Neural progenitor cell (in vitro differentiated cells): ENCODE measurements around the gene HAT1. TPM values are rescaled to one million over a fixed set of nuclear protein-coding genes. Genes with fewer than 3 reads are reported as not detected.
A peak's percentile ranks its signal among the peaks of the same experiment; 100 is the strongest.

Experiments used
- DNase-seq: peaks from one replicate; pipeline ENCODE4 v3.0.0-alpha.2; 2016; ENCODE audit warnings: low spot score
- H2AFZ ChIP-seq: fragments of 200-600 bp; sonication (generic); replicated peaks from 2 replicates; pipeline ENCODE4 v1.6.1; 2016; ENCODE audit warnings: antibody characterized with exemption
- H3F3A ChIP-seq: fragments of 200-600 bp; sonication (generic); 2 replicates; pipeline ENCODE4 v1.6.1; 2016; ENCODE audit warnings: antibody characterized with exemption, low read depth
- H3K27ac ChIP-seq: fragments of 200-600 bp; sonication (generic); 2 replicates; pipeline ENCODE4 v1.5.1; 2016; ENCODE audit warnings: mild to moderate bottlenecking
- H3K27me3 ChIP-seq: fragments of 200-600 bp; sonication (generic); 2 replicates; pipeline ENCODE4 v1.6.1; 2016; ENCODE audit warnings: mild to moderate bottlenecking, moderate library complexity
- H3K36me3 ChIP-seq: fragments of 200-600 bp; sonication (generic); 2 replicates; pipeline ENCODE4 v1.5.1; 2016
- H3K4me1 ChIP-seq: fragments of 200-600 bp; sonication (generic); 2 replicates; pipeline ENCODE4 v1.6.1; 2016; ENCODE audit warnings: mixed run types
- H3K4me2 ChIP-seq: fragments of 200-600 bp; sonication (generic); 2 replicates; pipeline ENCODE4 v1.6.1; 2016
- H3K4me3 ChIP-seq: fragments of 200-600 bp; sonication (generic); 2 replicates; pipeline ENCODE4 v1.5.1; 2016
- H3K79me2 ChIP-seq: fragments of 200-600 bp; sonication (generic); 2 replicates; pipeline ENCODE4 v1.6.1; 2016; ENCODE audit warnings: low read depth
- H3K9ac ChIP-seq: fragments of 200-600 bp; sonication (generic); 2 replicates; pipeline ENCODE4 v1.6.1; 2016
- H3K9me3 ChIP-seq: fragments of 200-600 bp; sonication (generic); 2 replicates; pipeline ENCODE4 v1.5.1; 2016; ENCODE audit warnings: low read depth
- H4K20me1 ChIP-seq: fragments of 200-600 bp; sonication (generic); 2 replicates; pipeline ENCODE4 v1.6.1; 2016; ENCODE audit warnings: low read depth
- H3K27ac Mint-ChIP-seq: 3 replicates; pipeline ENCODE4 v1.8.0; 2021; ENCODE audit warnings: mixed read lengths
- H3K27me3 Mint-ChIP-seq: 2 replicates; pipeline ENCODE4 v1.8.0; 2022; ENCODE audit warnings: low read depth, mild to moderate bottlenecking, inconsistent platforms, moderate library complexity, mixed read lengths; ENCODE audit not compliant: insufficient read depth
- H3K36me3 Mint-ChIP-seq: 3 replicates; pipeline ENCODE4 v1.8.0; 2021; ENCODE audit warnings: mixed read lengths
- H3K4me1 Mint-ChIP-seq: 3 replicates; pipeline ENCODE4 v1.8.0; 2021; ENCODE audit warnings: mixed read lengths
- H3K4me3 Mint-ChIP-seq: 3 replicates; pipeline ENCODE4 v1.8.0; 2021; ENCODE audit warnings: mild to moderate bottlenecking, moderate library complexity, mixed read lengths
- H3K9me3 Mint-ChIP-seq: 3 replicates; pipeline ENCODE4 v1.8.0; 2020; ENCODE audit warnings: mixed read lengths
- CTCF ChIP-seq: fragments of 200-600 bp; sonication (generic); IDR thresholded peaks from 2 replicates; pipeline ENCODE4 v1.5.1; 2017; ENCODE audit warnings: antibody characterized with exemption, mild to moderate bottlenecking
- EZH2 ChIP-seq: fragments of 200-600 bp; sonication (generic); IDR thresholded peaks from 2 replicates; pipeline ENCODE4 v1.6.1; 2017; ENCODE audit warnings: antibody characterized with exemption, mild to moderate bottlenecking, moderate library complexity
- EZH2phosphoT487 ChIP-seq: fragments of 200-600 bp; sonication (generic); IDR thresholded peaks from 2 replicates; pipeline ENCODE4 v1.6.1; 2017; ENCODE audit warnings: antibody characterized with exemption
- total RNA-seq: library from RNA; depleted of rRNA; stranded (reverse); fragments of >200 nt; gene quantifications from 2 replicates; pipeline ENCODE4 v1.2.3, GENCODE V29; 2015; ENCODE audit warnings: low replicate concordance

Gene HAT1
- total RNA-seq, 1 donor from 2014 or later: 109 TPM

- Mint-ChIP-seq H3K4me1 (peaks cover 14% of the 10 kb centered on the region), H3K9me3 (no peaks in the 10 kb centered on the region), H3K27me3 (no peaks in the 10 kb centered on the region), H3K27ac (peak overlapping the region; percentile 7), H3K4me3 (peak overlapping the region; percentile 12), H3K36me3 (no peaks in the 10 kb centered on the region)
- Histone ChIP-seq H3K9me3 (no peaks in the 10 kb centered on the region), H3K4me1 (peaks cover 18% of the 10 kb centered on the region), H3K79me2 (no peaks in the 10 kb centered on the region), H3K4me2 (peak overlapping the region; percentile 17), H3K9ac (no peak overlapping the region), H2AFZ (no peak overlapping the region), H3K27me3 (no peaks in the 10 kb centered on the region), H3F3A (peaks cover 11% of the 10 kb centered on the region), H4K20me1 (no peaks in the 10 kb centered on the region), H3K27ac (no peak overlapping the region), H3K4me3 (no peak overlapping the region), H3K36me3 (no peaks in the 10 kb centered on the region)
- DNase-seq: no peak
- no peak for TF ChIP-seq EZH2
- no peak for TF ChIP-seq EZH2phosphoT487
- no peak for TF ChIP-seq CTCF
These were observed 99.0 kb downstream of the HAT1 start for GRCh38 chr2:172021074-172021931.

DNA sequence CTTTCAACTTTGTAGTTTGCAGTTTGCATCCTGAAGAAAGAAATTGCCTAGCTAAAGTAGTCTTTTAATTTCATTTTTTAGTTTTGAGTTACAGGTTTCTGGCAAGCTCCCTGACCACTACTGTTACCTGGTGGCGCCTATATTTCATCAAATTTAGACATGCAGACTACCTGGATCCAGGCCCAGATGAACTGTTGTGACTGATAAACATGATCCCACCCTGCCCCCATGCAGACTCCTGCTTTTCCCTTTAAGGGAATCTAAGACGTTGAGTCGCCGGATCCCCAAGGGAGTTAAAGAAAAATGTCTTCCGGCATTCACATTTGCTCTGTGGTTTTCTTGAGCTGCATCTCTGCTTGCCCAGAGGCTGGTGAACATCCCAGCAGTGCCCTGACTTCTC, 99.7 kb downstream of the HAT1 start:
- Histone ChIP-seq H3K4me2 (peak overlapping the region; percentile 17), H2AFZ (no peak overlapping the region)
- peak overlapping the region; percentile 61 for H3K4me3 Mint-ChIP-seq

GRCh38 chr2:172031536-172031935, 109.3 kb downstream of the HAT1 start:
- Histone ChIP-seq H4K20me1 (no peaks in the 10 kb centered on the region), H3K4me1 (peaks cover 27% of the 10 kb centered on the region), H3K4me3 (no peak overlapping the region), H3K27ac (no peak overlapping the region), H3K27me3 (no peaks in the 10 kb centered on the region), H2AFZ (peak overlapping the region; percentile 84), H3K9me3 (no peaks in the 10 kb centered on the region), H3F3A (peaks cover 25% of the 10 kb centered on the region), H3K4me2 (peak overlapping the region; percentile 37), H3K36me3 (no peaks in the 10 kb centered on the region), H3K9ac (no peak overlapping the region), H3K79me2 (no peaks in the 10 kb centered on the region)
- Mint-ChIP-seq H3K27me3 (no peaks in the 10 kb centered on the region), H3K9me3 (no peaks in the 10 kb centered on the region), H3K4me1 (peaks cover 12% of the 10 kb centered on the region), H3K27ac (no peak overlapping the region), H3K36me3 (no peaks in the 10 kb centered on the region), H3K4me3 (no peak overlapping the region)
- TF ChIP-seq EZH2phosphoT487: no peak
- no peak for TF ChIP-seq EZH2
- TF ChIP-seq CTCF: no peak
- peak; percentile 10 for DNase-seq

More for the DNA sequence above, 99.7 kb downstream of the HAT1 start:
- peaks cover 18% of the 10 kb centered on the region for H3K4me1 ChIP-seq
- no peaks in the 10 kb centered on the region for H3K9me3 ChIP-seq
- H3K36me3 ChIP-seq: no peaks in the 10 kb centered on the region
- no peak overlapping the region for H3K9ac ChIP-seq
- Mint-ChIP-seq H3K27me3 (no peaks in the 10 kb centered on the region), H3K4me1 (peaks cover 14% of the 10 kb centered on the region), H3K27ac (no peak overlapping the region), H3K36me3 (no peaks in the 10 kb centered on the region), H3K9me3 (no peaks in the 10 kb centered on the region)
- H3F3A ChIP-seq: peaks cover 11% of the 10 kb centered on the region
- no peaks in the 10 kb centered on the region for H4K20me1 ChIP-seq
- H3K27me3 ChIP-seq: no peaks in the 10 kb centered on the region
- H3K4me3 ChIP-seq: no peak overlapping the region
- H3K27ac ChIP-seq: no peak overlapping the region
- TF ChIP-seq EZH2: no peak
- TF ChIP-seq CTCF: no peak
- TF ChIP-seq EZH2phosphoT487: no peak
- H3K79me2 ChIP-seq: no peaks in the 10 kb centered on the region
- peak; percentile 32 for DNase-seq

Other genes starting within 250 kb of the HAT1 start
- gene DYNC1I2, start 235.0 kb upstream of the HAT1 start, total RNA-seq: 115 and 174 TPM in 2 replicates
- 1.4 and 2.3 TPM in 2 replicates for gene SLC25A12, start 28.2 kb upstream of the HAT1 start, total RNA-seq
- gene METAP1D, start 77.5 kb downstream of the HAT1 start, total RNA-seq: 8.2 and 9.8 TPM in 2 replicates
- not detected in 2 replicates for gene DLX1, start 163.0 kb downstream of the HAT1 start, total RNA-seq
- gene DLX2, start 180.4 kb downstream of the HAT1 start, total RNA-seq: 0.19 TPM in 1 of 2 replicates, not detected in the other